ENCODE results near the gene PDLIM4. TPM values are rescaled to one million over a fixed set of nuclear protein-coding genes. Genes with fewer than 3 reads are reported as not detected.

PDLIM4 gene
- total RNA-seq, 1 experiment from 2014 or later = 7.6 TPM

- Histone ChIP-seq H3T11ph (ENCODE audit: low read length) (no peak overlapping the region), H2BK15ac (ENCODE audit: low read depth, low read length) (no peak overlapping the region), H3K9me3 (ENCODE audit: control insufficient read depth, low read depth, low read length) (no peaks in the 10 kb centered on the region), H3K27ac (ENCODE audit: insufficient read length, low read depth, low read length) (no peak overlapping the region), H4K91ac (ENCODE audit: insufficient read length, low read depth, low read length) (no peak overlapping the region), H3K4ac (ENCODE audit: low read depth, low read length) (no peak overlapping the region), H2BK20ac (ENCODE audit: low read depth, low read length, poor library complexity, severe bottlenecking) (no peak overlapping the region), H2AFZ (ENCODE audit: low read length) (no peak overlapping the region), H3K4me1 (ENCODE audit: insufficient read depth, low read length) (no peaks in the 10 kb centered on the region; the same call in 1 of the 2 replicates), H3K9ac (ENCODE audit: extremely low read depth, insufficient read length, low read length) (no peak overlapping the region), H3K14ac (ENCODE audit: insufficient read depth, low read length) (no peak overlapping the region), H2BK12ac (ENCODE audit: insufficient read length, low read depth, low read length) (no peak overlapping the region), H3K23me2 (ENCODE audit: insufficient read length, low read depth, low read length, poor library complexity, severe bottlenecking) (no peaks in the 10 kb centered on the region), H4K8ac (replicated peaks; ENCODE audit: insufficient read length, low read depth, low read length) (no peak overlapping the region), H3K56ac (ENCODE audit: insufficient read length, low read depth, low read length) (no peak overlapping the region), H4K5ac (ENCODE audit: insufficient read length, low read depth, low read length) (no peak overlapping the region), H2BK5ac (ENCODE audit: insufficient read length, low read length) (no peak overlapping the region), H3K79me1 (ENCODE audit: insufficient read depth, low read depth, low read length, poor library complexity, severe bottlenecking) (no peaks in the 10 kb centered on the region), H3K79me2 (ENCODE audit: insufficient read depth, low read length) (no peaks in the 10 kb centered on the region), H3K18ac (ENCODE audit: insufficient read length, low read depth, low read length) (no peak overlapping the region), H3K27me3 (ENCODE audit: insufficient read depth, low read length) (no peaks in the 10 kb centered on the region), H4K20me1 (ENCODE audit: control insufficient read depth, insufficient read depth, insufficient read length) (no peaks in the 10 kb centered on the region), H3K23ac (ENCODE audit: insufficient read length, low read depth, low read length) (no peak overlapping the region), H2AK5ac (ENCODE audit: insufficient read length, low read length) (no peak overlapping the region), H3K4me2 (ENCODE audit: insufficient read depth, insufficient read length, low read length) (no peak overlapping the region), H2BK120ac (ENCODE audit: low read depth, low read length, poor library complexity, severe bottlenecking) (no peak overlapping the region)
- H3K36me3 Mint-ChIP-seq (ENCODE audit: insufficient read depth in 1 of 3, low read depth in 3 of 3) = peaks cover 0 to 4% (median 0%) of the 10 kb centered on the region in 3 experiments; a peak in 1 of 7 replicates
- peaks cover 6 to 10% of the 10 kb centered on the region in 2 experiments for H3K4me1 Mint-ChIP-seq
- no peak for TF ChIP-seq CTCF (conservative IDR thresholded peaks at IDR 0.05)
- no peak overlapping the region for H3K4me3 Mint-ChIP-seq
- H3K27ac Mint-ChIP-seq = no peak overlapping the region; a peak in 1 of 7 replicates
- no peaks in the 10 kb centered on the region for H3K9me3 Mint-ChIP-seq
- H3K27me3 Mint-ChIP-seq (ENCODE audit: low read depth) = peaks cover 2% of the 10 kb centered on the region; the same call in 1 of the 2 replicates
- no CpG with 5 or more reads among the region's 6 CpGs for WGBS (ENCODE audit: extremely low coverage, insufficient read length, low lambda C conversion rate)
- DNase-seq = no peak
Observed at GRCh38 chr5:132219289-132219970, 38.1 kb upstream of the PDLIM4 start.

All from H9 (cell line).